Measurements from ENCODE around the gene FBN3.

FBN3 gene

DNA sequence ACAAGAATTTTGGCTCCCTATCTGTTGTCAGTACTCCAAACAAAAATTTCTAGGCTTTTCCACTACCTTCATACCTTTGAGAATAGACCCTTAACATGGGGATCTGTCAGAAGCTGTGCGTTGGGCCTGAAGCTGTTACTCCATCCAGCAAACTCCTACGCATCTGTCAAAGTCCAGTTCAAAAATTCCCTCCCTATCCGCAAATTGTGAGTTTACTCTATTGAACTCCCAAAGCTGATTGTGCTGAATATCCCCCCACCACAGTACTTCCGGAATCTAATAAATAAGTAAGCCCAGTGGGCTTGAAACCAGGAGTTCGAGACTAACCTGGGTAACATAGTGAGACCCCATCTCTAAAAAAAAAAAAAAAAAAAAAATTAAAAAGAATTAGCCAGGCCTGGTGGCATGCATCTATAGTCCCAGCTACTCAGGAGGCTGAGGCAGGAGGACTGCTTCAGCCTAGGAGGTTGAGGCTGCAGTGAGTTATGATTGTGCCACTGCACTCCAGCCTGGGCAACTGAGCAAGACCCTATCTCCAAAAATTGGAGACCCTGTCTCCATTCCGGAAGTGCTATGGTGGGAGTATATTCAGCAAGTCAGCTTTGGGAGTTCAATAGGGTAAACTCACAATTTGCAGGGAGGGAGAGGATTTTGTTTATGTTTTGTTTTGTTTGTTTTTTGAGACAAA lies 930 bp upstream of the FBN3 start:
- in situ Hi-C loops (cut with MboI; ENCODE audit: low sequenced_read_pairs) = no loop called here

DNA sequence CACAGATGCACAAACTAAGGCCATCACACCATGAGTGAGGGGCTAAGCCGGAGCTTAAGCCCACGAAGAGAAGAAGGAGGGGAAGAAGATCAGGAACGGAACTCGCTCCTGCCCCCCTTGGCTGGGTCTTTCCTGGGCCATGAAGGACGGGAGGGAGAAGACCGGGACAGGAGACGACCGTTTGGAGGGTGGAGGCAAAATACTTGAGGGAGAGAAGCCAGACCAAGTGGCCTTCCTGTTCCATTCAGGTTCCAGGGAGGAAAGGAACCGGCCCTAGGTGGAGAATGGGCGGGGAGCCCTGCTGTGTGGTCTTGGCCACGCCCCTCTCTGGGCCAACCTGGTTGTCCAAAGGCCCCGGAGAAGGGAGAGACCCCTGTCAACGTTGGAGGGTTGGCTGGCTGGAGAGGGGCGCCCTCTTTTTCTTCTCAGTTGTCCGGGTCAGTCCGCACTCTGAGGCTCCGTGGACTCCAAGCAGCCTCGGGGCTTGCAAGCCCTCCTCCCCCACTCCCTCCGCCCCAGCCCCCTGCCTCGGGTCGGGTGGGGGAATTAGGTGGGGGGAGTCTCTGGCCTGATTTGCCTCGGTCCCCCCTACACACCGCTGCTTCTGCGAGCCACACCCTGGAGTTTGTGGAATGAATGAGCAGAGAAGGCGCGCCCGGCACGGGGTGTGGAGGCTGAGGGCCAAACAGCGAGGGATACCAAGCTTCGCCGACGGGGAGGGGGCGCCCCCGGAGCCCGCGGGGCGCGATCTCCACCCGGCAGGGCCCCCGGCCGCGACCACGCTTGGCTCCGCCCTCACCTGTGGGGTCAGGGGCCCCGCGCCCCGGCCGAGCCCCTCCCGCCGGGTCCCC lies 757 bp downstream of the FBN3 start:
- in situ Hi-C loops (cut with MboI; ENCODE audit: low sequenced_read_pairs) = no loop called here

GRCh38 chr19:8148088-8148409 lies 1.3 kb downstream of the FBN3 start:
- in situ Hi-C loops (cut with MboI; ENCODE audit: low sequenced_read_pairs) = no loop called here

- in situ Hi-C loops (cut with MboI; ENCODE audit: low sequenced_read_pairs) = no loop called here
Observed at GRCh38 chr19:8147582-8147978, 1.8 kb downstream of the FBN3 start.

- in situ Hi-C loops (cut with MboI; ENCODE audit: low sequenced_read_pairs) = no loop called here
Observed at GRCh38 chr19:8146877-8147581, 2.4 kb downstream of the FBN3 start.

GRCh38 chr19:8144273-8144995 lies 5.0 kb downstream of the FBN3 start:
- in situ Hi-C loops (cut with MboI; ENCODE audit: low sequenced_read_pairs) = no loop called here

GRCh38 chr19:8143041-8143440 lies 6.4 kb downstream of the FBN3 start:
- in situ Hi-C loops (cut with MboI; ENCODE audit: low sequenced_read_pairs) = no loop called here

GRCh38 chr19:8142513-8142900 lies 6.9 kb downstream of the FBN3 start:
- in situ Hi-C loops (cut with MboI; ENCODE audit: low sequenced_read_pairs) = no loop called here

DNA sequence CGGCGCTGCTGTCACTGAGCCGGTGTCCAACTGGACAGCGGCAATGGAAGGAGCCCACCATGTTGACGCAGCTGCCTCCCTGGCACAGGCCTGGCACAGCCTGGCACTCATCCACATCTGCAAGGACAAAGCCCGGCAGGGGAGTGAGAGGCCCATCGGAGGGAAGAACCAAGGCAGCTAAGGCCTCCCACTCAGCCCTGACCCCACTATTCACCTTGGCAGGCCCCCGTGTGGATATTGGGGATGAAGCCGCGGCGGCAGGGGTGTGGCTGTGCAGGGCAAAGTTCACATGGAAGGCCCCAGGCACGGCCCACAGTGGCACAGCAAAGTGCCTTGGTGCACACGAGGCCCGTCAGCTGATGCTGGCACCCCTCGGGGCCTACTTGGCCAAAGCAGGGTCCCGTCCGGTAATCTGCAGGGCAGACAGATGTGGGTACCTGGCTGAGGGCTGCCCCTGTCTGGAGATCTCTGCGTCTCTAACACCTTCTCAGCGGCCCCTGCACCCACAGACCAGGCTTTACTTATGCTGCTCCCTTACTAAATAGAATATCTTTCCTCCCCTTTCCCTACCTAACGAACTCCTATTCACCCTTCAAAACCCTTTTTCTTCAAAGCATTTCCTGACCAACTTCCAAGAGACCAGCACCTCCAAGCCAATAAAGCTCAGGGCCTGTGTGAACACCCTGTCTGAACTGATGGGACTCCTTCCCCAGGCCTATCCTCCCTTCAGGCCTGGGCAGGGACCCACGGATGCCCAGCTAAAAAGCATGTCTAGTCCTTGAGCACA lies 7.5 kb downstream of the FBN3 start:
- in situ Hi-C loops (cut with MboI; ENCODE audit: low sequenced_read_pairs) = no loop called here

- in situ Hi-C loops (cut with MboI; ENCODE audit: low sequenced_read_pairs) = no loop called here
Observed at GRCh38 chr19:8138201-8138600, 11.2 kb downstream of the FBN3 start.

DNA sequence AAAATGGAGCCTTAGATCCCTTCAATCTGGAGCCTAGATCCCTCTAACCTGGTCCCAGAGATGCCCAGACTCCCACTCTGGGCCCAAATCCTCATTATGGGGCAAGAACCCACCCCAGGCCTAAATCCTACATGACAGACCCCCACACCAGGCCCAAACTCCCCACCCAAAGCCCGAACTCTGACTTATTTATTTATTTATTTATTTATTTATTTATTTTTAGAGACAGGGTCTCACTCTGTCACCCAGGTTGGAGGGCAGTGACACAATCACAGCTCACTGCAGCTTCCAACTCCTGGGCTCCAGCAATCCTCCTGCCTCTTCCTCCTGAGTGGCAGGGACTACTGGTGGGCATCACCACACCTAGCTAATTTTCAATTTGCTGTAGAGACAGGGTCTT lies 12.0 kb downstream of the FBN3 start:
- in situ Hi-C loops (cut with MboI; ENCODE audit: low sequenced_read_pairs) = no loop called here

GRCh38 chr19:8135946-8136618 lies 13.3 kb downstream of the FBN3 start:
- in situ Hi-C loops (cut with MboI; ENCODE audit: low sequenced_read_pairs) = no loop called here

DNA sequence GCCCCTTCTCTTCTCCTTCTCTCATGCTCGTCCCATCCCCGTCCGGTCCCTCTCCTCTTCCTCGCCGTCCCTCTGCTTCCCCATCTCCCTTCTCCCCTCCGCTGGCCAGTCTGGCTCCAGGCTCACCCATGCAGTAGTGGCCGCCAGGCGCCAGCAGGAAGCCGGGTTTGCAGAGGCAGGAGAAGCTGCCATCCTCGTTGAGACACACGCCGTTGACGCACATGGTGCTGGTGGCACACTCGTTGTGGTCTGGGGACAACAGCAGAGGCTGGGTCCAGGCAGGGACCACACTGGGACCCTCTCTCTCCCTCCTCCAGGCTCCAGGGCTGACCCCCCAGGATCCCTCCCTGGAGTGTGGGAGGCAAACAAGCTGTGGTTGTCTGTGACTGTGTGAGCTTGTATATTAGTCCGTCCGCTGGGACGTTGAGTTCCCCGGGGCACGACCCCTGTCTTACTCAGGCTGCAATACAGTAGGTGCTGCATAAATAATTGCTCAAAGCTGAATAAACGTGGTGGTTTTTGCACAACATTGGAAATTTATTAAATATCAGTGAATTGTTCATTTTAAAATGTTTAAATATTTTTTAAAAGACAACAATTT lies 16.4 kb downstream of the FBN3 start:
- in situ Hi-C loops (cut with MboI; ENCODE audit: low sequenced_read_pairs) = no loop called here

GRCh38 chr19:8131517-8131916 lies 17.9 kb downstream of the FBN3 start:
- in situ Hi-C loops (cut with MboI; ENCODE audit: low sequenced_read_pairs) = no loop called here

DNA sequence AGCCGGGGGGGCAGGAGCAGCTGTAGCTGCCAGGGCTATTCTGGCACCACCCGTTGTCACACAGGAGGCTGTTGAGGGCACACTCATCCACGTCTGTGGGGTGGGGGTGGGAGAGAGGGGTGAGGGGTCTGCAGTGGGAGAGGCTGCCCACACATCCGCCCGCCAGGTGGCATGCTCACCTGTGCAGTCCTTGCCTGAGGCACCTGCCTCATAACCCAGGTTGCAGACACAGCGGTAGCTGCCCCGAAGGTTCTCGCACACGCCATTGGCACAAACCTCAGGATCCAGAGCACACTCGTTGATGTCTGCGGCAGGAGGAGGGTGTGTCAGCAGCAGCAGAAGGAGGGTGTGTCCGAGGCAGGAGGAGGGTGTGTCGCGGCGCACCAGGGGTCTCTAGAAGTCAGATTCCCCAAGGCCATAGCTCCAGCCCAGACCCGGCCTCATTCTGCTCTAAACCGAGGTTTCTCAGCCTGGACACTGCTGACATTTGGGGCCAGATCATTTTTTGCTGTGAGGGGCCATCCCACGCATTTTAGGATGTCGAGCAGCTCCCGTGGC lies 20.3 kb downstream of the FBN3 start:
- in situ Hi-C loops (cut with MboI; ENCODE audit: low sequenced_read_pairs) = no loop called here

DNA sequence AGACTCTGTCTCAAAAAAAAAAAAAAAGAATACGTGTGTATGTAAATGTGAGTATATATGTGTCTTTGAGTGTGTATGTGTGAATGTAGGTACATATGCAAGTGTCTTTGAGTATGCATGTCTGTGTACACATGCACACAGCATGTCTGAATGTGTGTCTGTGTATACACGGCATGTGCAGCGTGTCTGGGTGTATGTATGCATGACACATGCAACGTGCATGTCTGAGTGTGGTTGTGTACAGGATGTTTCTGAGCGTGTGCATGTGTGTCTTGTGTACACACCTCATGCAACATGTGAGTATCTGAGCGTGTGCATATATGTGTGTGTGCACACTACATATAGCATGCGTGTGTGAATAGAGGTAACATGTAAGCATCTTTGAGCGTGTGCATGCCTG lies 20.8 kb downstream of the FBN3 start:
- in situ Hi-C loops (cut with MboI; ENCODE audit: low sequenced_read_pairs) = no loop called here

- in situ Hi-C loops (cut with MboI; ENCODE audit: low sequenced_read_pairs) = no loop called here
Observed at GRCh38 chr19:8127311-8127710, 22.1 kb downstream of the FBN3 start.

DNA sequence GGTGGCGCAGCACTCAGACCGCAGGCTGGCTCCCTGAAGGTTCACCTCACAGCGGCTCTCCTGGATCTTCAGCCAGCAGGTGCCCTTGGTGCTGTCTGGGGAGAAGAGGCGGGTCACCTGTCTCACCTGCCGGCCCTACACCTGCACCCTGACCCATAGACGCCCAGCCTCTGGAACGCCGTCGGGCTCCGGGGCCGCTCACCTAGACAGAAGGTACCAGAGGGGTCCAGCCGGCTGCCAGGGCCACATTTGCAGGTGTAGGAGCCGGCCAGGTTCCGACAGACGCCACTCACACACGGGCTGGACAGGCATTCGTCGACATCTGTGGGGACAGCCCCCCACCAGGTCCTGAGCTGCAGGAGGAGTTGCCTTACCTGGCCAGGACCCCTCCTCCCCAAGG lies 22.9 kb downstream of the FBN3 start:
- in situ Hi-C loops (cut with MboI; ENCODE audit: low sequenced_read_pairs) = no loop called here

DNA sequence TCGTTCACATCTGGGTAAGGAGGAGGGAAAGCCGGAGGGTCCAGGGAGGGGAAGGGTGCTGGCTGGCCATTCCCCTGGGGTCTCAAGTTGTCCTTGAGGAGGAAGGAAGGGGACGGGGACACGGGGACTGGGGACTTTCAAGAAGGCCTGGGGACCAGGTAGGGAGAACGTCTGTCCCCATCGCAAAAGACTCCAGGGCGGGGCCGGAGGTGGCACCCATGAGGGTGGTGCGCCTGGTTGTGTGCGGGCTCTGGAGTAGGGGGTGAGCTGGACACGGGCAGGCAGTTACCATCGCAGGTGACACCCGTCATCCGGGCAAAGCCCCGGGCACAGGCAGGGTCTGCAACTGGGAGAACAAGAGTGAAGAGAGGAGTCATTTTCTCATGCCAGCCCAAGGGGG lies 23.4 kb downstream of the FBN3 start:
- in situ Hi-C loops (cut with MboI; ENCODE audit: low sequenced_read_pairs) = no loop called here

All from HL-60/S4 (cell line).